A549 (cell line): ENCODE data around the gene CRACR2B.

Source experiments
- BHLHE40 ChIP-seq: IDR thresholded peaks from 2 replicates; pipeline ENCODE4 v1.6.1; 2012; ENCODE audit warnings: low read depth, low read length, inconsistent platforms
- CBX2 ChIP-seq: fragments of 200-600 bp; sonication (generic); IDR thresholded peaks from 2 replicates; pipeline ENCODE4 v1.6.1; 2016; ENCODE audit warnings: low read depth, mild to moderate bottlenecking, borderline replicate concordance
- CTCF ChIP-seq: fragments of >200 bp; sonication (Bioruptor Twin); formaldehyde crosslinking; IDR thresholded peaks from 3 replicates; pipeline ENCODE4 v1.5.1; 2016

- TF ChIP-seq CBX2 = no peak
- no peak for TF ChIP-seq BHLHE40
- no peak for TF ChIP-seq CTCF
Observed at GRCh38 chr11:803770-804598, 23.7 kb upstream of the CRACR2B start.
